ENCODE results near the gene ATG16L2. TPM values are rescaled to one million over a fixed set of nuclear protein-coding genes. Genes with fewer than 3 reads are reported as not detected.

Gene ATG16L2
- polyA plus RNA-seq, 1 donor from 2014 or later: 32.1 TPM

DNA sequence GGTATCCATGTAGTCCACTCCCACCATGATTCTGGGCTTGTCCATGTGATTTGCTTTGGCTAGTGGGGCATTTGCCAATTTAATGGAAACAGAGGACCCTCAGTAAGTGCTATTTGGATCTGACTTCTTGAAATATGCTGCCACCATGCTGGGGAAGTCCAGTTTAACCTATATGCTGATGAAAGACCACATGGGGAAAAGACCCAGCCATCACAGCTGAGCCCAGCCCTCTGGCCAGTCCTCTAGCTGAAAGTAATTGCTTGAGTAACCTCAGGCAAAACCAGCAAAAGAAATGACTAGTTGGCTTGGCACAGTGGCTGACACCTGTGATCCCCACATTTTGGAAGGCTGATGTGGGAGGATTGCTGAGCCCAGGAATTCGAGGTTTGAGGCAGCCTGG lies 61.5 kb downstream of the ATG16L2 start:
- H3K4me3 Mint-ChIP-seq: no peak overlapping the region
- peak overlapping the region in 2 of 3 donors; percentile 71 for H3K27ac Mint-ChIP-seq
- no peaks in the 10 kb centered on the region for H3K27me3 Mint-ChIP-seq
- peaks cover 10% of the 10 kb centered on the region for H3K36me3 Mint-ChIP-seq
- peaks cover 4 to 12% (median 7%) of the 10 kb centered on the region in 3 donors for H3K4me1 Mint-ChIP-seq
- H3K9me3 Mint-ChIP-seq: no peaks in the 10 kb centered on the region

GRCh38 chr11:72876147-72876546 lies 61.9 kb downstream of the ATG16L2 start:
- Mint-ChIP-seq H3K27ac (peak overlapping the region in 1 of 3 donors; percentile 67), H3K4me1 (peaks cover 6 to 12% (median 10%) of the 10 kb centered on the region in 3 donors), H3K4me3 (no peak overlapping the region), H3K9me3 (peaks cover 0 to under 1% (median 0%) of the 10 kb centered on the region in 3 donors), H3K27me3 (no peaks in the 10 kb centered on the region), H3K36me3 (peaks cover 14% of the 10 kb centered on the region)

Other genes starting within 250 kb of the ATG16L2 start
- gene PDE2A, start 140.0 kb upstream of the ATG16L2 start, polyA plus RNA-seq: not detected
- 20.7 TPM for gene ARAP1, start 62.0 kb upstream of the ATG16L2 start, polyA plus RNA-seq
- 33.4 TPM for gene STARD10, start 20.4 kb upstream of the ATG16L2 start, polyA plus RNA-seq